Measurements from ENCODE around the gene FAM229A.

Gene FAM229A

DNA sequence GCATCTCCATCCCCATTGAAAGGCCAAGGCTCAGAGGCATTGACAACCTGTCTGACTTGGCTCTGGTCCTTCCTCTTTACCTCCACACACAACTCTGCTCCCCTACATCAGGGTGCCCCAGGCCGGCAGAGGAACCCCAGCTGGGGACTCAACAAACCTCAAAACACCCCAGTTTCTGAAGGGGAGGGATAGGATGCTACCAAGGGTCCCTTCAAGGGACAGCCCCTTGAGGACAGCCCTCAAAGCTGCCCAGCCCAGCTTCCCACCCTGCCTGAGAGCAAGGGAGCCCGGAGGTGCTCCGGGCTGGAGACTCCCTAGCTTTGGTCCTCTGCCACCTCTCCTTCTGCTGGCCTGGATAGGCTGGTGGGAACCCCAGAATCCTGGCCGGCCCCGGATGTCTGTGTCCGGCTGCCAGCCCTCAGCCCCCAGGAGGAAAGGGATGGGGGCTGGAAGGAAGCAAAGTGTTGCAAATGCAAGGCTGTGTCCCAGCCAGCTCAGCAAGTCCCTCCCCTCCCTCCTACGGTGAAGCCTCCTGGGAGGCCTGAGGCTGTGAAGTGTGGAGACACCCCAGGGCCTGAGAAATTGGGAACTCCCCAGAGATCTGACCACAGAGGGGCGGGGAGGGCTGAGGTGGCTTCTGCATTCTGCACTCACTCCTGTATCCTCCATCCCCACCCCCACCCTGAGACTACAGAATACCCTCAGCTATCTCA is 25.2 kb downstream of the FAM229A start:
- peaks cover 51% of the 10 kb centered on the region for H3K4me1 Mint-ChIP-seq
- TF ChIP-seq, protein P1, sequence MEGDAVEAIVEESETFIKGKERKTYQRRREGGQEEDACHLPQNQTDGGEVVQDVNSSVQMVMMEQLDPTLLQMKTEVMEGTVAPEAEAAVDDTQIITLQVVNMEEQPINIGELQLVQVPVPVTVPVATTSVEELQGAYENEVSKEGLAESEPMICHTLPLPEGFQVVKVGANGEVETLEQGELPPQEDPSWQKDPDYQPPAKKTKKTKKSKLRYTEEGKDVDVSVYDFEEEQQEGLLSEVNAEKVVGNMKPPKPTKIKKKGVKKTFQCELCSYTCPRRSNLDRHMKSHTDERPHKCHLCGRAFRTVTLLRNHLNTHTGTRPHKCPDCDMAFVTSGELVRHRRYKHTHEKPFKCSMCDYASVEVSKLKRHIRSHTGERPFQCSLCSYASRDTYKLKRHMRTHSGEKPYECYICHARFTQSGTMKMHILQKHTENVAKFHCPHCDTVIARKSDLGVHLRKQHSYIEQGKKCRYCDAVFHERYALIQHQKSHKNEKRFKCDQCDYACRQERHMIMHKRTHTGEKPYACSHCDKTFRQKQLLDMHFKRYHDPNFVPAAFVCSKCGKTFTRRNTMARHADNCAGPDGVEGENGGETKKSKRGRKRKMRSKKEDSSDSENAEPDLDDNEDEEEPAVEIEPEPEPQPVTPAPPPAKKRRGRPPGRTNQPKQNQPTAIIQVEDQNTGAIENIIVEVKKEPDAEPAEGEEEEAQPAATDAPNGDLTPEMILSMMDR (IDR thresholded peaks at IDR 0.05) = no peak
- DNase-seq = no peak

GRCh38 chr1:32336591-32336932 is 25.7 kb downstream of the FAM229A start:
- peaks cover 28% of the 10 kb centered on the region for H3K36me3 Mint-ChIP-seq (ENCODE audit: low read depth)
- TF ChIP-seq, protein P1 (IDR thresholded peaks at IDR 0.05) = no peak
- peaks cover 56% of the 10 kb centered on the region for H3K4me1 Mint-ChIP-seq
- H3K27me3 Mint-ChIP-seq (ENCODE audit: low read depth, poor library complexity) = no peaks in the 10 kb centered on the region
- DNase-seq = no peak
- H3K27ac Mint-ChIP-seq = no peak overlapping the region
- peak overlapping the region; percentile 73 for H3K4me3 Mint-ChIP-seq
- H3K9me3 Mint-ChIP-seq = no peaks in the 10 kb centered on the region

More for the DNA sequence above, 25.2 kb downstream of the FAM229A start:
- Mint-ChIP-seq H3K27ac (no peak overlapping the region), H3K9me3 (no peaks in the 10 kb centered on the region), H3K36me3 (ENCODE audit: low read depth) (peaks cover 22% of the 10 kb centered on the region), H3K4me3 (peak overlapping the region; percentile 73), H3K27me3 (ENCODE audit: low read depth, poor library complexity) (no peaks in the 10 kb centered on the region)

DNA sequence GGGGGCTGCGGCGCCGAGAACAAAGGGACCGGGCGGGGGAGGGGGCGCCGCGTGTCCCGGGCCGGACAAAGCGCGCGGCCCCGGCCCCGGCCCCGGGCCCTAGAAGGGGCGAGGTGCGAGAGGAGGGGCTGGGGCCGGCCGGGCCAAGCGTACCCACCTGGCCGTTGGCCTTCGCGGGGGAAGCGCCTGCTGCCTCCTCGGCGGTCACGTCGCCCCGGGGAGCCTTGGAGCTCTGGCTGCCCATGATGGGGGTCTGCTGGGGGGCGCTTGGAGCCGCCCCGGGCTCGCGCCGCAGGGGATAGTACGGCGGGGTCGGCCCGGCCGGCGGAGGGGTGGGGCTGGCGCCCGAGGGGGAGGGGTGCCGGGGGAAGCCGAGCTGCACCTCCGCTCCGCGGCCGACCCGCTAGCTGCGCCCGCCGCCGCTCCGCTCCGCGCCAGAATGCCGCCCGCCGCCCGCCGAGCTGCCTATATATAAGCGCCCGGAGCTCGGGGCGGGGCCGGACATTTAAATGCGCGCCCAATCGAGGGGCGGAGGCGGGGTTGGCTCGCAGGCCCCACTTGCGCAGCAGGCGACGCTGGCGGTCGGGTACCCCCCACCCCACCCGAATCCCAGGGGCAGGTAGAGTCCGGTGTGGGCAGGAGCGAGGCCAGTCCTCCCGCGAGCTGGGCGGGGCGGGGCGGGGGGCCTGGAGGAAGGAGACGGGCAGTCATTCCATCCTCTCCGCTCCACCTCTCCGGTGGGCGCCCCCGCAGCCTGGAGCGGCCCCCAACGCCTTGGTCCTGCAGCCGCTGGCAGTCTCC is 26.3 kb downstream of the FAM229A start, which contains the start of gene MARCKSL1:
Gene MARCKSL1, minus strand, starts transcription at position 444 of the 801 bp plus-strand sequence. Its CDS starts 200 bp downstream, at position 244.
- Mint-ChIP-seq H3K27ac (peak within 1 kb of the TSS; percentile 97), H3K9me3 (no peaks in the 10 kb centered on the region), H3K27me3 (ENCODE audit: low read depth, poor library complexity) (no peaks in the 10 kb centered on the region), H3K4me3 (peak within 1 kb of the TSS; percentile 96), H3K36me3 (ENCODE audit: low read depth) (peaks cover 34% of the 10 kb centered on the region), H3K4me1 (peaks cover 62% of the 10 kb centered on the region)
- TF ChIP-seq, protein P1 (IDR thresholded peaks at IDR 0.05) = no peak
- DNase-seq = peak; percentile 93

- H3K9me3 Mint-ChIP-seq = no peaks in the 10 kb centered on the region
- H3K4me3 Mint-ChIP-seq = peak overlapping the region; percentile 96
- peaks cover 67% of the 10 kb centered on the region for H3K4me1 Mint-ChIP-seq
- DNase-seq = no peak
- no peak overlapping the region for H3K27ac Mint-ChIP-seq
- TF ChIP-seq, protein P1 (IDR thresholded peaks at IDR 0.05) = no peak
- peaks cover 34% of the 10 kb centered on the region for H3K36me3 Mint-ChIP-seq (ENCODE audit: low read depth)
- H3K27me3 Mint-ChIP-seq (ENCODE audit: low read depth, poor library complexity) = no peaks in the 10 kb centered on the region
Measured at GRCh38 chr1:32335535-32335789, 26.8 kb downstream of the FAM229A start.

GRCh38 chr1:32334864-32335534 is 27.3 kb downstream of the FAM229A start:
- Mint-ChIP-seq H3K4me3 (peak overlapping the region; percentile 96), H3K36me3 (ENCODE audit: low read depth) (peaks cover 37% of the 10 kb centered on the region), H3K27ac (peak overlapping the region; percentile 97), H3K27me3 (ENCODE audit: low read depth, poor library complexity) (no peaks in the 10 kb centered on the region), H3K9me3 (no peaks in the 10 kb centered on the region), H3K4me1 (peaks cover 66% of the 10 kb centered on the region)
- TF ChIP-seq, protein P1 (IDR thresholded peaks at IDR 0.05) = peak; percentile 45
- peak; percentile 62 for DNase-seq

Measured in nephron progenitor cell (in vitro differentiated cells).